Endothelial cell of umbilical vein (primary cell): ENCODE measurements around the gene NSD2. TPM values are rescaled to one million over a fixed set of nuclear protein-coding genes. Genes with fewer than 3 reads are reported as not detected.

Experiments used
- BruUV-seq: library from RNA; stranded (reverse); fragments of 400-500 nt; replicated peaks from 2 replicates; lab custom pipeline; 2021; lab: Mats Ljungman, UMichigan
- CTCF ChIA-PET: fragments of 300-600, 350-600 bp; sonication (Branson Sonifier 250); formaldehyde crosslinking; loops from one replicate; lab custom pipeline; 2021; ENCODE audit warnings: antibody characterized with exemption, inconsistent platforms; lab: Charles Lee
- POLR2A ChIA-PET: fragments of 300-600, 350-600 bp; sonication (Branson Sonifier 250); formaldehyde crosslinking; loops from one replicate; lab custom pipeline; 2021; ENCODE audit warnings: antibody characterized with exemption, inconsistent platforms; lab: Charles Lee
- DNase-seq: peaks from one replicate; pipeline ENCODE4 v3.0.0-alpha.2; 2011; ENCODE audit warnings: low read depth, low spot score
- FAIRE-seq: peaks from 2 replicates; lab custom pipeline; 2011; peaks lifted over from hg19 to GRCh38; lab: Jason Lieb, UNC
- H2AFZ ChIP-seq: 2 replicates; pipeline ENCODE4 v1.6.0; 2012; ENCODE audit warnings: low read depth, low read length, control low read depth, inconsistent platforms
- H3K27ac ChIP-seq: 2 replicates; pipeline ENCODE4 v1.5.1; 2011; ENCODE audit warnings: low read depth, mild to moderate bottlenecking, control low read depth, low read length, moderate library complexity; ENCODE audit not compliant: insufficient read depth
- H3K27me3 ChIP-seq, 2 experiments: 2 replicates each; pipeline versions ENCODE4 v1.6.0 to v1.6.1; 2011; ENCODE audit warnings: low read length in 2 of 2, mixed read lengths in 1 of 2; ENCODE audit not compliant: control insufficient read depth in 2 of 2, insufficient read depth in 2 of 2
- H3K36me3 ChIP-seq, 2 experiments: 2 replicates in 1 of 2; 3 replicates in 1 of 2; pipeline ENCODE4 v1.5.1; 2011; ENCODE audit warnings: low read length in 2 of 2, mild to moderate bottlenecking in 1 of 2, moderate library complexity in 1 of 2; ENCODE audit not compliant: control insufficient read depth in 2 of 2, insufficient read depth in 2 of 2; ENCODE audit errors: extremely low read depth in 1 of 2
- H3K4me1 ChIP-seq: 3 replicates; pipeline ENCODE4 v1.5.1; 2011; ENCODE audit warnings: mild to moderate bottlenecking, low read length; ENCODE audit not compliant: control insufficient read depth, insufficient read depth; ENCODE audit errors: extremely low read depth
- H3K4me2 ChIP-seq: 2 replicates; pipeline ENCODE4 v1.6.1; 2011; ENCODE audit warnings: low read length, control low read depth, mixed read lengths; ENCODE audit not compliant: insufficient read depth
- H3K4me3 ChIP-seq, 3 experiments: fragments of 200-600 bp in 1 of 3; sonication (generic), shearing (Covaris generic) in 1 of 3; replicated peaks in 1 of 3; 2 replicates each; pipeline ENCODE4 v1.5.1; 2011 to 2016; ENCODE audit warnings: control low read depth in 3 of 3, low read length in 3 of 3, mild to moderate bottlenecking in 2 of 3, inconsistent platforms in 1 of 3, low read depth in 1 of 3, moderate library complexity in 1 of 3; ENCODE audit not compliant: insufficient read depth in 1 of 3
- H3K79me2 ChIP-seq: 2 replicates; pipeline ENCODE4 v1.6.0; 2012; ENCODE audit warnings: low read length, inconsistent platforms; ENCODE audit not compliant: control insufficient read depth, insufficient read depth
- H3K9ac ChIP-seq: replicated peaks from 2 replicates; pipeline ENCODE3; 2011; ENCODE audit warnings: low read length, control low read depth; ENCODE audit not compliant: insufficient read depth; ENCODE audit errors: extremely low read depth
- H3K9me1 ChIP-seq: replicated peaks from 3 replicates; pipeline ENCODE4 v1.6.0; 2011; ENCODE audit warnings: mild to moderate bottlenecking, low read length; ENCODE audit not compliant: control insufficient read depth, insufficient read depth; ENCODE audit errors: extremely low read depth
- H3K9me3 ChIP-seq: replicated peaks from 2 replicates; pipeline ENCODE4 v1.5.1; 2012; ENCODE audit warnings: low read length, inconsistent platforms; ENCODE audit not compliant: control insufficient read depth, insufficient read depth
- H4K20me1 ChIP-seq: replicated peaks from 2 replicates; pipeline ENCODE3; 2011; ENCODE audit warnings: mild to moderate bottlenecking, low read length; ENCODE audit not compliant: control insufficient read depth, insufficient read depth; ENCODE audit errors: extremely low read depth
- CTCF ChIP-seq, 2 donors: IDR thresholded peaks; 1 replicate in 1 of 2; 2 replicates in 1 of 2; pipeline ENCODE4 v1.5.1; 2011; ENCODE audit warnings: low read length in 2 of 2, mild to moderate bottlenecking in 2 of 2, moderate library complexity in 2 of 2, control low read depth in 1 of 2, inconsistent platforms in 1 of 2, low read depth in 1 of 2; ENCODE audit not compliant: insufficient read depth in 1 of 2; ENCODE audit errors: extremely low read depth in 1 of 2
- EZH2 ChIP-seq: IDR thresholded peaks from 2 replicates; pipeline ENCODE4 v1.6.1; 2012; ENCODE audit warnings: borderline replicate concordance, low read depth, mild to moderate bottlenecking, moderate library complexity, low read length, inconsistent platforms; ENCODE audit not compliant: severe bottlenecking
- FOS ChIP-seq: IDR thresholded peaks from 2 replicates; pipeline ENCODE4 v1.6.1; 2011; ENCODE audit warnings: mild to moderate bottlenecking, low read length, moderate library complexity, borderline replicate concordance; ENCODE audit not compliant: insufficient read depth
- GATA2 ChIP-seq: IDR thresholded peaks from 2 replicates; pipeline ENCODE4 v1.7.0; 2011; ENCODE audit warnings: low read depth, mild to moderate bottlenecking, moderate library complexity, mixed read lengths, low read length; ENCODE audit not compliant: insufficient read length, insufficient read depth
- JUN ChIP-seq: IDR thresholded peaks from 2 replicates; pipeline ENCODE4 v1.6.1; 2011; ENCODE audit warnings: borderline replicate concordance, low read depth; ENCODE audit not compliant: insufficient read length, insufficient read depth
- MAX ChIP-seq: IDR thresholded peaks from 2 replicates; pipeline ENCODE4 v1.6.1; 2011; ENCODE audit not compliant: insufficient read depth, insufficient read length
- MYC ChIP-seq: IDR thresholded peaks from one replicate; pipeline ENCODE4 v1.6.1; 2011; ENCODE audit warnings: mild to moderate bottlenecking, low read depth, low read length
- POLR2A ChIP-seq: IDR thresholded peaks from 2 replicates; pipeline ENCODE4 v1.6.1; 2012; ENCODE audit warnings: low read depth, mild to moderate bottlenecking, control low read depth, low read length
- POLR2AphosphoS5 ChIP-seq: IDR thresholded peaks from 2 replicates; pipeline ENCODE4 v1.6.1; 2012; ENCODE audit warnings: low read depth, mild to moderate bottlenecking, control low read depth, low read length, moderate library complexity; ENCODE audit not compliant: insufficient read depth
- dilution Hi-C: fragments of 300-500 bp; cut with MboI; formaldehyde crosslinking; loops from one replicate; pipeline ENCODE4 v1.15.0; 2019; ENCODE audit warnings: low sequenced_read_pairs; ENCODE audit not compliant: extremely low pct_ligation_motif_present
- intact Hi-C: fragments of 100-400 bp; cut with micrococcal nuclease; formaldehyde crosslinking; loops from one replicate; pipeline ENCODE4 v1.10.0; 2022
- polyA plus RNA-seq, 4 experiments: library from polyadenylated mRNA; depleted of rRNA in 3 of 4; stranded (reverse) in 3 of 4; unstranded in 1 of 4; fragments of >200 nt; gene quantifications; 2 replicates each; pipeline versions ENCODE4 v1.2.1 to v1.2.3, GENCODE V29; 2011 to 2012; ENCODE audit warnings: missing spikeins in 1 of 4
- total RNA-seq: library from RNA; stranded (reverse); gene quantifications from 2 replicates; pipeline ENCODE4 v1.2.3, GENCODE V29; 2021

Gene NSD2
- total and polyA plus RNA-seq, 2 donors (not counting 3 experiments of a cell fraction or from before 2014, with no cell fraction given), result 31.3 to 171 TPM

GRCh38 chr4:1964971-1965370 is 93.8 kb downstream of the NSD2 start:
- DNase-seq, result no peak
- Histone ChIP-seq H3K27me3 (no peaks in the 10 kb centered on the region), H3K27ac (no peak overlapping the region), H3K4me1 (no peaks in the 10 kb centered on the region), H3K4me2 (no peak overlapping the region), H3K79me2 (no peaks in the 10 kb centered on the region), H3K4me3 (no peak overlapping the region), H4K20me1 (no peaks in the 10 kb centered on the region), H2AFZ (no peak overlapping the region), H3K36me3 (peaks cover 6 to 38% of the 10 kb centered on the region in 2 experiments), H3K9me3 (no peaks in the 10 kb centered on the region), H3K9ac (no peak overlapping the region), H3K9me1 (no peaks in the 10 kb centered on the region)
- POLR2A ChIA-PET, result no interaction called here
- dilution Hi-C loops, result no loop called here
- FAIRE-seq, result no peak
- intact Hi-C loops, result no loop called here
- TF ChIP-seq FOS, result no peak
- TF ChIP-seq GATA2, result no peak
- TF ChIP-seq POLR2A, result no peak
- no peak for TF ChIP-seq POLR2AphosphoS5
- TF ChIP-seq MYC, result no peak
- no peak for TF ChIP-seq CTCF (IDR thresholded peaks at IDR 0.05; ENCODE audit: extremely low read depth in 1 of 2, insufficient read depth in 1 of 2, low read depth in 1 of 2, low read length in 2 of 2)
- TF ChIP-seq EZH2, result no peak
- TF ChIP-seq MAX, result no peak
- no peak for TF ChIP-seq JUN
- no TSS peak for BruUV-seq
- CTCF ChIA-PET, result interaction anchor here (1.7 kb wide), 1 partner anchor 11 kb away, joined by 3 read pairs; no protein-coding TSS in a partner anchor
